Thymus (tissue), 11 donors: ENCODE data around the gene WNT7A. TPM values are rescaled to one million over a fixed set of nuclear protein-coding genes. Genes with fewer than 3 reads are reported as not detected.
"Not testable (repeated sequence)": the region's sequence is repeated elsewhere in the genome, so short reads cannot be mapped to it uniquely, and the experiment has no call there.

Source experiments
- DNase-seq, 9 donors: peaks; one replicate each; pipeline ENCODE4 v3.0.0-alpha.2; 2013; ENCODE audit warnings: low spot score in 9 of 9, low read depth in 6 of 9, missing footprints in 1 of 9
- H3K27ac ChIP-seq, 2 donors: one replicate each; pipeline ENCODE4 v1.5.1; 2013; ENCODE audit warnings: control low read depth in 1 of 2, low read depth in 1 of 2, low read length in 1 of 2, mild to moderate bottlenecking in 1 of 2, moderate library complexity in 1 of 2
- H3K27me3 ChIP-seq, 2 donors: one replicate each; pipeline ENCODE4 v1.5.1; 2013; ENCODE audit warnings: low read length in 1 of 2; ENCODE audit not compliant: control insufficient read depth in 2 of 2, insufficient read depth in 1 of 2
- H3K36me3 ChIP-seq, 2 donors: one replicate each; pipeline ENCODE4 v1.5.1; 2013; ENCODE audit warnings: low read length in 1 of 2, mild to moderate bottlenecking in 1 of 2, moderate library complexity in 1 of 2; ENCODE audit not compliant: control insufficient read depth in 2 of 2, insufficient read depth in 2 of 2
- H3K4me1 ChIP-seq, 2 donors: one replicate each; pipeline ENCODE4 v1.5.1; 2013; ENCODE audit warnings: low read length in 2 of 2; ENCODE audit not compliant: control insufficient read depth in 2 of 2, insufficient read depth in 2 of 2
- H3K4me3 ChIP-seq, 2 donors: one replicate each; pipeline ENCODE4 v1.5.1; 2013; ENCODE audit warnings: low read length in 2 of 2, control low read depth in 1 of 2, mild to moderate bottlenecking in 1 of 2
- H3K9me3 ChIP-seq, 2 donors: one replicate each; pipeline ENCODE4 v1.5.1; 2013; ENCODE audit warnings: low read length in 1 of 2, mild to moderate bottlenecking in 1 of 2; ENCODE audit not compliant: control insufficient read depth in 2 of 2, insufficient read depth in 1 of 2
- WGBS: extraction: QIAGEN DNeasy Blood & Tissue Kit; methylation state at CpG from one replicate; pipeline ENCODE4 v1.1.7; 2013; 5-methylcytosine and 5-hydroxymethylcytosine counted together
- polyA plus RNA-seq: library from polyadenylated mRNA; stranded (reverse); fragments of 200-250 nt; gene quantifications from one replicate; pipeline ENCODE4 v1.2.3, GENCODE V29; 2013
- total RNA-seq: library from RNA; stranded (reverse); fragments of 120-200 nt; gene quantifications from one replicate; pipeline ENCODE4 v1.2.4, GENCODE V29; 2013
- donor health status: healthy.

WNT7A gene
- total and polyA plus RNA-seq, 2 donors = under 0.01 to 0.14 TPM

- no peak for DNase-seq
- Histone ChIP-seq H3K27me3 (peaks cover 0 to 39% of the 10 kb centered on the region in 2 donors), H3K4me3 (no peak overlapping the region), H3K9me3 (no peaks in the 10 kb centered on the region), H3K27ac (no peak overlapping the region), H3K36me3 (no peaks in the 10 kb centered on the region), H3K4me1 (peaks cover 0 to 10% of the 10 kb centered on the region in 2 donors)
- 88% methylated on average over 6 of the region's 6 CpGs for WGBS
These were observed 16.4 kb downstream of the WNT7A start for GRCh38 chr3:13863382-13863952.

- no peak overlapping the region for H3K27ac ChIP-seq
- H3K36me3 ChIP-seq = no peaks in the 10 kb centered on the region
- 92% methylated on average over 6 of the region's 6 CpGs for WGBS
- H3K4me1 ChIP-seq = peaks cover 0 to 5% of the 10 kb centered on the region in 2 donors
- no peak overlapping the region for H3K4me3 ChIP-seq
- no peaks in the 10 kb centered on the region for H3K9me3 ChIP-seq
- DNase-seq = no peak
- H3K27me3 ChIP-seq = peaks cover 0 to 41% of the 10 kb centered on the region in 2 donors
These were observed 18.4 kb downstream of the WNT7A start for GRCh38 chr3:13861461-13861860.

- DNase-seq = no peak
- H3K27me3 ChIP-seq = peaks cover 0 to 40% of the 10 kb centered on the region in 2 donors
These were observed 19.9 kb downstream of the WNT7A start for GRCh38 chr3:13860001-13860400.

GRCh38 chr3:13858768-13859520 is 20.9 kb downstream of the WNT7A start:
- no peak overlapping the region for H3K4me3 ChIP-seq
- no peak for DNase-seq
- 92% methylated on average over 9 of the region's 9 CpGs for WGBS
- no peak overlapping the region for H3K27ac ChIP-seq
- H3K36me3 ChIP-seq = no peaks in the 10 kb centered on the region
- no peaks in the 10 kb centered on the region for H3K4me1 ChIP-seq
- no peaks in the 10 kb centered on the region for H3K9me3 ChIP-seq
- H3K27me3 ChIP-seq = peaks cover 0 to 37% of the 10 kb centered on the region in 2 donors

More at GRCh38 chr3:13860001-13860400, 19.9 kb downstream of the WNT7A start:
- WGBS = 98% methylated on average over 1 of the region's 1 CpG
- H3K4me1 ChIP-seq = no peaks in the 10 kb centered on the region
- no peak overlapping the region for H3K4me3 ChIP-seq
- no peaks in the 10 kb centered on the region for H3K36me3 ChIP-seq
- no peak overlapping the region for H3K27ac ChIP-seq
- no peaks in the 10 kb centered on the region for H3K9me3 ChIP-seq

GRCh38 chr3:13857702-13858380 is 22.0 kb downstream of the WNT7A start:
- Histone ChIP-seq H3K9me3 (no peaks in the 10 kb centered on the region), H3K27ac (no peak overlapping the region), H3K27me3 (peaks cover 0 to 32% of the 10 kb centered on the region in 2 donors), H3K4me1 (no peaks in the 10 kb centered on the region), H3K36me3 (no peaks in the 10 kb centered on the region), H3K4me3 (no peak overlapping the region)
- DNase-seq = no peak
- 88% methylated on average over 6 of the region's 6 CpGs for WGBS

- 96% methylated on average over 1 of the region's 1 CpG for WGBS
- not testable (repeated sequence) for H3K9me3 ChIP-seq, H3K4me1 ChIP-seq, DNase-seq, H3K36me3 ChIP-seq, H3K27ac ChIP-seq, H3K4me3 ChIP-seq
- H3K27me3 ChIP-seq = peaks cover 0 to 21% of the 10 kb centered on the region in 2 donors
These were observed 23.2 kb downstream of the WNT7A start for GRCh38 chr3:13856628-13857027.

- no peaks in the 10 kb centered on the region for H3K36me3 ChIP-seq
- no peak overlapping the region for H3K27ac ChIP-seq
- peaks cover 0 to 15% of the 10 kb centered on the region in 2 donors for H3K27me3 ChIP-seq
- H3K4me1 ChIP-seq = peaks cover 0 to 6% of the 10 kb centered on the region in 2 donors
- DNase-seq = no peak
- no peak overlapping the region for H3K4me3 ChIP-seq
- H3K9me3 ChIP-seq = no peaks in the 10 kb centered on the region
- 97% methylated on average over 7 of the region's 7 CpGs for WGBS
These were observed 23.9 kb downstream of the WNT7A start for GRCh38 chr3:13856006-13856405.

GRCh38 chr3:13854492-13854891 is 25.4 kb downstream of the WNT7A start:
- H3K9me3 ChIP-seq = no peaks in the 10 kb centered on the region
- no peaks in the 10 kb centered on the region for H3K36me3 ChIP-seq
- no peak overlapping the region for H3K27ac ChIP-seq
- no peak for DNase-seq
- no peak overlapping the region for H3K4me3 ChIP-seq
- H3K4me1 ChIP-seq = peaks cover 0 to 6% of the 10 kb centered on the region in 2 donors
- peaks cover 0 to 12% of the 10 kb centered on the region in 2 donors for H3K27me3 ChIP-seq
- WGBS = 97% methylated on average over 25 of the region's 25 CpGs

GRCh38 chr3:13853978-13854296 is 25.9 kb downstream of the WNT7A start:
- peaks cover 0 to 6% of the 10 kb centered on the region in 2 donors for H3K4me1 ChIP-seq

More at GRCh38 chr3:13853978-13854296, 25.9 kb downstream of the WNT7A start:
- H3K36me3 ChIP-seq = no peaks in the 10 kb centered on the region
- H3K27me3 ChIP-seq = peaks cover 0 to 12% of the 10 kb centered on the region in 2 donors
- no peaks in the 10 kb centered on the region for H3K9me3 ChIP-seq
- no peak overlapping the region for H3K4me3 ChIP-seq
- no peak for DNase-seq
- no peak overlapping the region for H3K27ac ChIP-seq
- WGBS = 33% methylated on average over 1 of the region's 1 CpG
